Vagina (tissue), 2 donors: ENCODE data around the gene TRIM3.
"Not testable (repeated sequence)": the region's sequence is repeated elsewhere in the genome, so short reads cannot be mapped to it uniquely, and the experiment has no call there.

Experiments
- CTCF ChIP-seq, 3 experiments: fragments of 450-650 bp in 2 of 3; fragments of 200-600 bp in 1 of 3; sonication (generic) in 1 of 3; IDR thresholded peaks; one replicate each; pipeline ENCODE4 v1.5.1; 2017 to 2019; ENCODE audit warnings: antibody characterized with exemption in 3 of 3, mild to moderate bottlenecking in 2 of 3, moderate library complexity in 2 of 3
- POLR2A ChIP-seq, 2 donors: fragments of 450-650 bp; IDR thresholded peaks; one replicate each; pipeline ENCODE4 v1.6.1; 2017; ENCODE audit warnings: antibody characterized with exemption in 2 of 2, mild to moderate bottlenecking in 2 of 2, moderate library complexity in 2 of 2
- POLR2AphosphoS5 ChIP-seq, 2 donors: sonication (generic); formaldehyde crosslinking; IDR thresholded peaks; one replicate each; pipeline ENCODE4 v1.9.0; 2017; ENCODE audit warnings: antibody characterized with exemption in 2 of 2, mild to moderate bottlenecking in 2 of 2, low read depth in 1 of 2; ENCODE audit not compliant: insufficient read depth in 1 of 2

GRCh38 chr11:6521946-6522345 is 48.2 kb upstream of the TRIM3 start:
- TF ChIP-seq CTCF (IDR thresholded peaks at IDR 0.05); POLR2A (IDR thresholded peaks at IDR 0.05); POLR2AphosphoS5 (IDR thresholded peaks at IDR 0.05; ENCODE audit: insufficient read depth in 1 of 2, low read depth in 1 of 2): not testable (repeated sequence)
